Activated T-cell treated with anti-CD3 and anti-CD28 coated beads for 4 hours (primary cell): ENCODE data around the gene BZW2.
"Not testable (repeated sequence)": the region's sequence is repeated elsewhere in the genome, so short reads cannot be mapped to it uniquely, and the experiment has no call there.

Experiments used
- DNase-seq: peaks from one replicate; pipeline ENCODE4 v3.0.0-alpha.2; 2020

The BZW2 gene

GRCh38 chr7:16677978-16678494, 32.1 kb downstream of the BZW2 start:
- DNase-seq, result no peak

DNA sequence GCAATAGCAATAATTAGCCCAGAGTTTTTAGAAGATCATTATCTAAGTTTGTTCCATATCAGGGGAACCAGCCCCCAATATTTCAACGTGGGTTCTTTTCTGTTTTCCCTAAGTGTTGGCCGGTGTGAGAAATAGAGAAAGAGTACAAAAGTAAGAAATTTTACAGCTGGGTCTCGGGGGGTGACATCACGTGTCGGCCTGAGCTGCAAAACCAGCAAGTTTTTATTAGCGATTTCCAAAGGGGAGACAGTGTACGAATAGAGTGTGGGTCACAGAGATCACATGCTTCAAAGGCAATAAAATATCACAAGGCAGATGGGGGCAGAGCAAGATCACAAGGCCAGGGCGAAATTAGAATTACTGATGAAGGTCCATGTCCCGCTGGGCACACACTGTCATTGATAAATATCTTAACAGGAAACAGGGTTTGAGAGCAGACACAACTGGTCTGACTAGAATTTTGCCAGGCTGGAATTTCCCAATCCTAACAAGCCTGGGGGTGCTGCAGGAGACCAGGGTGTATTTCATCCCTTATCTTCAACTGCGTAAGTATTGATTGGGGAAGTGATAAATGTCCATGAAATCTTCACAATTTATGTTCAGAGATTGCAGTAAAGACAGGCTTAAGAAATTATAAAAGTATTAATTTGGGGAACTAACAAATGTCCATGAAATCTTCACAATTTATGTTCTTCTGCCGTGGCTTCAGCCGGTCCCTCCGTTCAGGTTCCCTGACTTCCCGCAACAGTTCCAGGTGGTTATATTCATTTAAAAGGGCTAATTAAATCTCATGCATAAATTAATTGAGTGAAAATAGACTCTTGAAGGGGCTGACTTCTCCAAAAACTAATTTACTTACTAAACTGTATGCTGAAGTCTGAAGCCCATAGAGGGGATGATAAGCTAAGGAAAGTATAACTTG, 32.9 kb downstream of the BZW2 start:
- not testable (repeated sequence) for DNase-seq

DNA sequence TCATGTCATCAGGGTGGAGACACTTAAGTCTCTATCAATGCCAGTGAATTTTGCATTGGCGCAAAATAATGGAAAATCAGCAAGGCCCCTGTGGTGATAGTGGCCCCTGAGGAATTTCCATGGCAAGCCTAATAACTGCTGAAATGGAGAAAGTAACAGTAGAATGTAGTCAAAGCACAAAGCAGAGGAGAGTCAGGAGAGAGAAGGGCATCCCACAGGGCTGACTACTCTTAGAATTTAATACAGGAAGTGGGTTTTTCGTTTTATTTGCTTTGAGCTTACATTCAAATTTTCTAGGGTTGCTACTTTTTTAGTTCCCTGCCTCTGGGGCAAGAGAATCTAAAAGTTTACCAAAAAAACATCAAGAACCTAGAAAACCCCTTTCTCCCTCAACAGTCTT, 39.0 kb downstream of the BZW2 start:
- no peak for DNase-seq

DNA sequence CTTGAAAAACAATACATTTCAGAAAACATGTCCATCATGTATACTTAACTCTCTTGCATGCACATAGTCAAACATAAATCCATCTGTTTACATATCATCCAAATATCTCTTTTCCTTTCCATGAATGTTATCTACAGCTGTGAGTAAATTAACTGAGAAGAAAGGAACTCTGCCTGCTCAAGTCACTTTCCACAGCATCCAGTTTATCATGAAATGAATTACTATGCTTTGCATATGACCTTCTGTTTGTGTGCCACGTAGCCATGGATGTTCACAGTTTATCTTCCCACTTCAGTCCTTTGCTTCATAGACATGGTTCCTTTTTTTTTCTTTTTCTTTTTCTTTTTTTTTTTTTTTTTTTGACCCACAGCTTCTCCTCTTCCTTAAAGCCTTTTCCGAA, 39.6 kb downstream of the BZW2 start:
- DNase-seq, result no peak

GRCh38 chr7:16688249-16688648, 42.3 kb downstream of the BZW2 start:
- DNase-seq, result no peak

DNA sequence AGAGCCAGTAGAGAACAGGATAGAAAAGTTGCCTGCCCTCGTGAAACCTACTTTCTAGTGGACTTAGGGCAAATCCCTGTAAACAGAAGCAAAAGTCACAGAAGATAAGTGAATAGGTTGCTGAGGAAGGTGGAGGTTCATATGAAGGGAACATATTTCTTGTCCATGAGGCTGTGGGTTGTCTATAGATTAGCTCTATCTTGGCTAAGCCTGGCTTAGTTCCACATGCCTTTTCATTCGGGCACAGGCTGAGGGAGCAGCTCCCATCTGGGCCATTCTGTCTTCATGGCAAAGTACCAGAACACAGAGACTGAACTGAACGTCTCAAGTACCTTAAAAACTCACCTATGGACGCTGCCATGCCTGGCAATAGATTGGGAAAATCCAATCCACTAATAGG, 45.3 kb downstream of the BZW2 start:
- DNase-seq, result no peak

DNA sequence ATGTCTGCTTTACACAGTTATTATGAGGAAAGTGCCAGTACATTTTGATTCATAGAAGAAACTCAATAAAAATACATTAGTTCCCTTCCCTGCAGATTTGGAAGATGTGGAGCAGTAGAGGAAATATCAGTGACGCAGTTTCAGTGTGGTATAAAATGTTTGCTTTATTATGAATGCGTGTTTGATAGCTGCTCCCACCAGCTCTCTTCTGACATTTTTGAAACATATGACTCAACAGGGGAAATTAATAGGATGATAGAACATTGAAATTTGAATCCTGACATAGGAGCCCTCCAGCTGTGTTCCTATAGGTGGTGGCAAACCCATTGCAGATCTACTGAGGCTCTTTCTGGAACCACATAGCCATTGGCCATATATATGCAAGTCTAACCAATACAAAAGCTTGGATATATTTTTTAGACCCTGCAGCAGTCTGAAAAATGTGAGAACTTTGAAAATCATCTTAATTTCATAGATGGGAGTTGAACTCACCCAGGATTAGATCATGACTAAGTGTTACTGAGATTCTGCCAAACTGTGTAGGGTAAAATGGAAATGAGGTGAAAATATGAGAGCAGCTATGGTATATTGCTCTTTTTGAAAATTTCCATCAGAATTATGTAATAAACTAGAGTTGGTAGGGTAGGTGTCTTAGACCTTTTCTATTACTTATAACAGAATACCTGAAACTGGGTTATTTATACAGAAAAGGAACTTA, 47.8 kb downstream of the BZW2 start:
- DNase-seq, result no peak

DNA sequence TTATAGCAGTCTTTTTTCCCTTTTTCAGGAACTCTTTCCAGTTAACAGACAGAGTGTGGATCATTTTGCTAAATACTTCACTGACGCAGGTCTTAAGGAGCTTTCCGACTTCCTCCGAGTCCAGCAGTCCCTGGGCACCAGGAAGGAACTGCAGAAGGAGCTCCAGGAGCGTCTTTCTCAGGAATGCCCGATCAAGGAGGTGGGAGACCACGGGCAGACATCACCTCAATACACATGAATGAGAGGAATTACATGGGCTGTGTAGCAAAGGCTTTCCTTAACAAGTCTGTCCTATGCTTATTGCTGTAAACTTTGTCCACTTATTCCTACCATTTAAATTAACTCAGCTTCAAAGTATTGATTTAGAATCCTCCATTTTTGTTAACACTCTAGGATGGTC, 48.8 kb downstream of the BZW2 start:
- no peak for DNase-seq

DNA sequence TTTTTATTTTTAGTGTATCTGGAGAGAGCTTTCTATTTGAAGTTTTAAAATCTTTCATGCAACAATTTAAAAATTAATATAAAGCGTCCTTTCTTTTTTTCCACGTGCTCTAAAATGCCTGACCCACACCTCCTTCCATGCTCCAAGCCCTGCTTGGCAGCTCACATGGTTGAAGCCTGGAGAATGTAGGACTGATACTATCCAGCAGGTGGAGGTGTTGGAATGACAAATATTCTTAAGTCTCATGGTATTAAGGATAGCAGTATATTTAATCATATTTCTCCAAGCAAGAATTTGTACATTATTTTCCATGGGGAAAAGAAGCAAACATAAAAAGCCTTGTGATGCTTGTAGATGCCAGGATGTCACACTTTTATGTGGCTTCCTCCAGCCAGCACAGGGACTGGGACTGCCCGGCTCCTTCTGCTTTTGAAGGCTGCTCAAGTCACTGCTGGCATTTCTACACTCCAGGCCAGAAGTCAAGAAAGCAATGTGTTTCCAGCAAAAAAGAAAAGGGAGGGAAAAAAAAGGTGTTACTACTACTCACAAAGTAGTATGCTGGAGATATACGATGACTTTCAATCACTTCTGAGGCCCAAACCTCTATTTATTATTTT, 49.7 kb downstream of the BZW2 start:
- no peak for DNase-seq

DNA sequence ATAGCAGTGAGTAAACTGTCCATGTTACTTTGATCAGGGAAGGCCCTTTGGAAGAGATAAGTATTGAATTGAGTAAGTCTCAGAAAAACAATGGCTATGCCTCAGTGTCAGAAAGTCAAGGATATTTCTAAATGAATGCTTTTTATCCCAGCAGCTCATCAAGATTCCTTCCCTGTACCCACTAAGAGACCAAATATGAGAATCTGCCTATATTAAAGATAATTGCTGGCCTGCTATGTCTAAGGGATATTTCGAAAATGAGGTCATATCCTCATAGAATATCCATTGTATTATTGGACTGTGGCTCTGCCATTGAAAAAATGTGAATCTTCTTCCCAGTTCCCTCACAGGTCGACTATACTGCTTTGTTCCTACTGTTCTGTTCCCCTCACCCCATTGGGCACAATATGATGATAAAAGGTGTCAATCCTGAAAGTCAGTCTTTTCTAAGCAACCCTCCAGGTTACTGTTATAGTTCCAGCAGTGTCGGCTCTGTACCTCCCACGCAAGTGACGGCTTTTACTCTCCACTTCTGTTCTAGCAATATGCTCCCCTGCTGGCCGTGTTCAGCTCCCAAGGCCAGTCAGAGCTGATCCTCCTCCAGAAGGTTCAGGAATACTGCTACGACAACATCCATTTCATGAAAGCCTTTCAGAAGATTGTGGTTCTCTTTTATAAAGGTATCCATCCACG, 51.7 kb downstream of the BZW2 start:
- DNase-seq, result no peak

DNA sequence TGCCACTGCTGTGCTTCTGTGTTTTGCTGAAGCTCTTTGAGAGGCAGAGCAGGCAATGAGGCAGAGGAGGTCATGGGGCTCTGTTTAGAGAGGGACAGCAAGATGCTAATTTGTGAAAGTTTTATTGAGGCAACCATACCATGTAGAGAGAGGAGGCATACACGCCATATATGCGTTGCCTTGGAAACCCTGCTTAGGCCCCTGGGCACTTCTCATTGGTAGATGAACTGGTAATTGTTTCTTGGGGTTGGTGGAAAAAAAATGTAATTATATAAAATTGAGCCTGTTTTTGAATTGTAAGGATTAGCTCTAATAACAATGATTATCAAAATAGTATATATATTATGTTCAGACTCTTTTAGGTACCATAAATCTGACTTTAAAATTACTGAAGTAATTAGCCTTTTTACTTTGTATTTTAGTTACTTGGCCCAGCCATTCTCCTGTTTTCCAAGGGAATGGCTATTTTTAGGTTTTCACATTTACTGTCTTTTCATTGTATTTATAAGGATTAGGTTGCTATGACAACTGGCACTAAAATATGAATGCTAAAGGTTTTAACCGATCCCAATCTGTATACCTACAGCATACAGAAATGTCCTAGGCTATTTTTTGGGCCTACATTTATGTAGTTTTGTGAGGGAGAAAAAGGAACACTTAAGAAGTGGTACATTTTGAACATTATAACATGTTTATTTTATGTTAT, 52.4 kb downstream of the BZW2 start:
- no peak for DNase-seq

DNA sequence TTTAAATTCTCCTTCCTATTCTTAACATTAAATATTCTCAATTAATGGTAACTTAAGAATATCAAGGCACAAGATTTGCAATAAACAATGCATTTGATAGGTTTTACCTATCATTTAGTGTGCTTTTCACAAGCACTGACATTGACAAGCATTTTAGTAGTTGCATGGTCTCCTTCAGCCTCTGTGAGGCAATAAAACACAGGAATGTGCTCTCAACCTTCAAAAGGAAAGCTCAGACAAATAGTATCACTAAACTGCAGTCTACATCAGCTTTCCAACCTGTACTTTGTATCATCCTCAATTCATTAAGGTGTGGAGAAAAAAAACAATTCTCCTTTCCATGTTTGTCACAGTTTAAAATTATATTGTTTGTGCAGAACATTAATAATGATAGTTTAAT, 56.5 kb downstream of the BZW2 start:
- DNase-seq, result no peak

DNA sequence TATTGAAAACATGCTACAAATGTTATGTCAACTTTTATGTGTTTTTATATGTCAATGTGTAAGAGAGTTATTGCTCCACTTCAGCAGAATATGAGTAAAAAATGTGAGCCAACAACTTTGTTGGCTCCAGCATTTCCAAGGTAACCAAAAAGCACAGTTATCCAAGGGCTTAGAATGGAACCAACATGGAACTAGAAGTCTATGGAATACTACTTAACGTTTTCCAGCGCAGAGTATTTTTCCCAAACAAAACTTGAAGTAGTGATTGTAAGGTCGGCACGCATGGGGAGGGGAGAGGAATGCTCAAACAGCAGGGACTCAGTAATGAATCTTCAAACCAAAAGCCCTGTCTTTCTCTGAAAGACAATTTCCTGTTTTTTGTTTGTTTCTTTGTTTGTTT, 62.5 kb downstream of the BZW2 start:
- DNase-seq, result no peak

DNA sequence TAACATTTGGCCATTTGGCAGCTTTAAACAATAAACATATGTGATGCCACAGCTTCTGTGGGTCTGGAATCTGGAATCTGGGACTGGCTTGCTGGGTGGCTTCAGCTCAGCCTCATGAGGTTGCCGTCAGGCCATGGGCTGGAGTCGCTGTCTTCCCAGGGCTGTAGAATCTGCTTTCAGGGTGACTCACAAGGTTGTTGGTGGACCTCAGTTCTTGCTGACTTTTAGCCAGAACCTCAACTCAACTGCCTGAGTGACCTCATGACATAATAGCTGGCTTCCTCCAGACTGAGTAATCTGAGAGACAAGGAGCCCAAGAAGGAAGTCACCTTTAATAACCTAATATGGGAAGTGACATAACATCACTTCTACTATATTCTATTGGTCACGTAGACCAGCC, 63.0 kb downstream of the BZW2 start:
- no peak for DNase-seq

GRCh38 chr7:16710651-16711050, 64.7 kb downstream of the BZW2 start:
- DNase-seq, result no peak

DNA sequence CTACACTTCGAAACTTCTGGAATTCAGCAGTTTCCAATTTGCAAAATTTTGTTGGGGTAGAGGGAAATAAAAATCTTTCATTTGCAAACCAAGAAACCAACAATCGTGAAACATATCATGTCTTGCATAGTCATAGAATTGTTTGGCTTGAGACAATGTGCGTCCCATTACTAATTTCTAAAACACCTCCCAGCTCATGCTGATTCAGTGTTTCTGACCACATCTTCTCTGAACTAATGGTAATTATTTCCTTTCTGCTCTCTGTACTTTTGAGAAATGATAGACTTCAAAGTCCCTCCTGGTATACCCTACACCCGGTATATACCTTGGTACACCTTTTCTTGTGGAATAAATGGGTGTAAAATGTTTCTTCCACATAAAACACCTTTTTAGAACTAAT, 65.7 kb downstream of the BZW2 start:
- no peak for DNase-seq

- DNase-seq, result no peak
These were observed 66.9 kb downstream of the BZW2 start for GRCh38 chr7:16712916-16713315.

DNA sequence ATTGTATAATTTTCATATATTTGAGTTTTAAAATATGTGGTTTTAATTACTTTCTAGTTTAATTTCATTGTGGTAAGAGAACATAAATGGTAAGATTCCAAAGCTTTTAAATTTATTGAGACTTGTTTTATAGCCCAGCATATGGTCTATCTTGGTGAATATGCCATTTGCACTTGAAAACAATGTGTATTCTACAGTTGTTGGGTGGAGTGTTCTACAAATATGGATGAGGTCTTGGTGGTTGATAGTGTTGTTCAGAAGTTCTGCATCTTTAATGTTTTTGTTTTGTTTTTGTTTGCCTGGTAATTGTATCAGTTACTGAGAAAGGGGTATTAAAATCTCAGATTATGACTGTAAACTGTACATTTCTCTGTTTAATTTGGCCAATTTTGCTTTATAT, 69.9 kb downstream of the BZW2 start:
- DNase-seq, result no peak

DNA sequence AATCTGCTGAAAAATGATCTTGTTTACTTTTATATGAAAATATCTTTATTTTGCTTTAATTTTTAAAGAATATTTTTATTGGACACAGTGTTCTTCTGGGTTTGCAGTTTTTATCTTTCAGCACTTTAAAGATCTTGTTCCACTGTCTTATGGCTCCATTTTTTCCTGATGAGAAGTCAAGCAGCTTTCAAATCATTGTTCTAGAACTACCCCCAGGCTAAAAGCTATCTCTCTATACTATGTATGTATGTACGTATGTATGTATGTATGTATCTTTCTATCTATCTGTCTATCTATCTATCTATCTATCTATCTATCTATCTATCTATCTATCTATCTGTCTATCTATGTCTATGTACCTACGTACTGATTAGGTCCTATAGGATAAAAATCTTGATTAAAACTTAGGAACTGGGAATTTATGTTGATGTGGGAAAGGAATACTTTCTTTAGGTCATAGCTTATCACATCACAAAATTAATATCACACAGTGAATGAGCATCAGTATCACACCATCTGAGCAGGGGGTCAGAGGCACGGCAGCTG, 72.2 kb downstream of the BZW2 start:
- DNase-seq, result no peak

- DNase-seq, result no peak
These were observed 73.7 kb downstream of the BZW2 start for GRCh38 chr7:16719699-16720098.

DNA sequence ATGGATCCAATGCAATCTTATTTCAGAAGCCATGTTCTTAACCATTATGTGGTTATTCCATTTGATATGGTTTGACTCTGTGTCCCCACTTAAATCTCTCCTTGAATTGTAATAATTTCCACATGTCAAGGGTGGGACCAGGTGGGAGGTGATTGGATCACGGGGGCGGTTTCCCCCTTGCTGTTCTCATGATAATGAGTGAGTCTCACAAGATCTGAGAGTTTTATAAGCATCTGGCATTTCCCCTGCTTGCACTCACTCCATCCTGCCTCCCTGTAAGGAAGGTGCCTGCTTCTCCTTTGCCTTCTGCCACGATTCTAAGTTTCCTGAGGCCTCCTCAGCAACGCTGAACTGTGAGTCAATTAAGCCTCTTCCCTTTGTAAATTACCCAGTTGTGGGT, 75.6 kb downstream of the BZW2 start:
- DNase-seq, result no peak

DNA sequence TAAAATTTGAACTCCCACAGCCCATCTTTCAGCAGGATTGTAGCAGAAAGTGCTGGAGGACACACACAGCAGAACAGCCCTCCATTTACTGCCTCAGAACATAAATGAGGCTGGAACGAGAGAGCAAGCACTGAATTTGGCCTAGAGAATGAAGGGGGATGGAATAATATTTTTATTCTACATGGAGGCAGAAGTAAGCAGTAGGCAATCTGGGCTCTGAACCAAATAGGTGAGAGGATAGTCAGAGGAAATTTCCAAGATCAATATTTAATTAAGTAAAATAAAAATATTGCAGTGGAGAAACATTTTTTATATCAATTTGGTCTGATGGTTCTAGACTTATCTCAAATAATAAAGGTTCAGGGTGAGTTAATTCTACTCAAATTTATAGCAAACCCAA, 78.4 kb downstream of the BZW2 start:
- DNase-seq, result no peak
